ENCODE data around the gene WWC1. TPM values are rescaled to one million over a fixed set of nuclear protein-coding genes. Genes with fewer than 3 reads are reported as not detected.

Gene WWC1
- total RNA-seq, 1 experiment from 2014 or later = 108 TPM

DNA sequence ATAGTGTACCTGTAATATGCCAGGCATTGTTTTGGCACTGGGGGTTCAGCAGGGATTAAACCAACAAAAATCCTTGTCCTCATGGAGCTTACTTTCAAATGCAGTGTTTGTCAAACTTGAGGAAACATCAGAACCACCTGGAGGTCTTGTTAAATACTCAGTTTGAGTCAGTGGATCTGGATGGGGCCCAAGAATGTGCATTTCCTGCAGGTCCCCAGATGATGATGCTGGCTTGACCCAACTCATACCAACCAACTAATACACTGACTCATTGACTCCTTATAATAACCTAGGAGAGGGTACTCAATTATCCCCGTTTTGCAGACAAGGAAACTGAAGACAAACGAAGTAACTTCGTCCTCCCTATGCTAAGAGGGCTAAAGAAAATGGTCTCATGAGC, 11.3 kb downstream of the WWC1 start:
- H3K4me1 Mint-ChIP-seq (ENCODE audit: low read depth, unreplicated experiment) = peaks cover 68% of the 10 kb centered on the region
- ChIA-PET CTCF (no interaction called here), POLR2A (no interaction called here)

DNA sequence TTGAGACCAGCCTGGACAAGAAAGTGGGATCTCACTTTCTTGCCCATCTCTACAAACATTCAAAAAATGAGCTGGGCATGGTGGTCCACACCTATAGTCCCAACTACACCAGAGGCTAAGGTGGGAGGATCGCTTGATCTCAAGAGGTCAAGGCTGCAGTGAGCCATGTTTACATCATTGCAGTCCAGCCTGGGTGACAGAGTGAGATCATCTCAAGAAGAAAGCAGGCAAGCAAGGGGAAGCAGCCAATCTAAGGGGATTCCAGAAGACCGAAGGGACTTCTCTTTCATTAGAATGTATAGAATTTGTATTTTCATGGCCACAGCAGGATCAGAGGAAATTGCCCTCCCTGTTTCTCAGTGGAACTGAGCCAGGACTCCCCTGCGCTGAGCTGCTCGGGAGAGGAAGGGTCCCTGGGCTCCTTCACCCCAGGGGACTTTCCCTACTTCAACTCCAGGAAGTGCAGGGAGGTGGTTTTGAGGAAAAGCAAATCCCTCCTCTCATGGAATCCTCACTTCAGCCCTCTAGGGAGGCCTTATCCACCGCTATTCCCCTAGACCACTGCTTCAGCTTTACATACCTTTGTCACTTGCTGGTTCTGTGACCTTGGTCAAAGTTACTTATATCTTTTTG, 12.1 kb downstream of the WWC1 start:
- no peak for DNase-seq
- Histone ChIP-seq H3K27me3 (replicated peaks; ENCODE audit: control insufficient read depth, insufficient read depth, low read length) (no peaks in the 10 kb centered on the region), H3K36me3 (ENCODE audit: control insufficient read depth, insufficient read depth, low read length) (0 out of 2 replicates have a peak, but pooled peaks cover 1% of the 10 kb centered on the region), H3K4me1 (peaks cover 90% of the 10 kb centered on the region), H3K4me3 (ENCODE audit: low read depth, low read length) (no peak overlapping the region), H3K9me3 (no peaks in the 10 kb centered on the region)
- Mint-ChIP-seq H3K4me3 (ENCODE audit: unreplicated experiment) (no peak overlapping the region), H3K36me3 (ENCODE audit: insufficient read depth, unreplicated experiment) (peaks cover 77% of the 10 kb centered on the region), H3K4me1 (ENCODE audit: low read depth, unreplicated experiment) (peaks cover 75% of the 10 kb centered on the region), H3K9me3 (ENCODE audit: unreplicated experiment) (no peaks in the 10 kb centered on the region), H3K27me3 (ENCODE audit: insufficient read depth, unreplicated experiment) (no peaks in the 10 kb centered on the region), H3K27ac (ENCODE audit: unreplicated experiment) (peak overlapping the region; percentile 56)
- ChIA-PET POLR2A (no interaction called here), CTCF (interaction anchor here (3.1 kb wide), 1 partner anchor 11 kb away, joined by 14 read pairs; the partner anchor contains the start of gene WWC1)
- intact Hi-C loops (cut with micrococcal nuclease; ENCODE audit: unreplicated experiment) = no loop called here
- no TSS peak for BruUV-seq (replicated peaks)
- TF ChIP-seq, protein P1, sequence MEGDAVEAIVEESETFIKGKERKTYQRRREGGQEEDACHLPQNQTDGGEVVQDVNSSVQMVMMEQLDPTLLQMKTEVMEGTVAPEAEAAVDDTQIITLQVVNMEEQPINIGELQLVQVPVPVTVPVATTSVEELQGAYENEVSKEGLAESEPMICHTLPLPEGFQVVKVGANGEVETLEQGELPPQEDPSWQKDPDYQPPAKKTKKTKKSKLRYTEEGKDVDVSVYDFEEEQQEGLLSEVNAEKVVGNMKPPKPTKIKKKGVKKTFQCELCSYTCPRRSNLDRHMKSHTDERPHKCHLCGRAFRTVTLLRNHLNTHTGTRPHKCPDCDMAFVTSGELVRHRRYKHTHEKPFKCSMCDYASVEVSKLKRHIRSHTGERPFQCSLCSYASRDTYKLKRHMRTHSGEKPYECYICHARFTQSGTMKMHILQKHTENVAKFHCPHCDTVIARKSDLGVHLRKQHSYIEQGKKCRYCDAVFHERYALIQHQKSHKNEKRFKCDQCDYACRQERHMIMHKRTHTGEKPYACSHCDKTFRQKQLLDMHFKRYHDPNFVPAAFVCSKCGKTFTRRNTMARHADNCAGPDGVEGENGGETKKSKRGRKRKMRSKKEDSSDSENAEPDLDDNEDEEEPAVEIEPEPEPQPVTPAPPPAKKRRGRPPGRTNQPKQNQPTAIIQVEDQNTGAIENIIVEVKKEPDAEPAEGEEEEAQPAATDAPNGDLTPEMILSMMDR (IDR thresholded peaks at IDR 0.05; ENCODE audit: insufficient read depth in 1 of 2, low read depth in 1 of 2, low read length in 1 of 2, severe bottlenecking in 1 of 2, unreplicated experiment in 1 of 2) = no peak

More for the DNA sequence above, 11.3 kb downstream of the WWC1 start:
- Mint-ChIP-seq H3K36me3 (ENCODE audit: insufficient read depth, unreplicated experiment) (peaks cover 76% of the 10 kb centered on the region), H3K4me3 (ENCODE audit: unreplicated experiment) (no peak overlapping the region), H3K27me3 (ENCODE audit: insufficient read depth, unreplicated experiment) (no peaks in the 10 kb centered on the region), H3K27ac (ENCODE audit: unreplicated experiment) (peak overlapping the region; percentile 56), H3K9me3 (ENCODE audit: unreplicated experiment) (no peaks in the 10 kb centered on the region)
- no TSS peak for BruUV-seq (replicated peaks)
- Histone ChIP-seq H3K27me3 (replicated peaks; ENCODE audit: control insufficient read depth, insufficient read depth, low read length) (no peaks in the 10 kb centered on the region), H3K9me3 (no peaks in the 10 kb centered on the region), H3K4me3 (ENCODE audit: low read depth, low read length) (no peak overlapping the region), H3K4me1 (peaks cover 82% of the 10 kb centered on the region), H3K36me3 (ENCODE audit: control insufficient read depth, insufficient read depth, low read length) (0 out of 2 replicates have a peak, but pooled peaks cover 1% of the 10 kb centered on the region)
- no peak for DNase-seq
- TF ChIP-seq, protein P1 (IDR thresholded peaks at IDR 0.05; ENCODE audit: insufficient read depth in 1 of 2, low read depth in 1 of 2, low read length in 1 of 2, severe bottlenecking in 1 of 2, unreplicated experiment in 1 of 2) = no peak
- intact Hi-C loops (cut with micrococcal nuclease; ENCODE audit: unreplicated experiment) = no loop called here

DNA sequence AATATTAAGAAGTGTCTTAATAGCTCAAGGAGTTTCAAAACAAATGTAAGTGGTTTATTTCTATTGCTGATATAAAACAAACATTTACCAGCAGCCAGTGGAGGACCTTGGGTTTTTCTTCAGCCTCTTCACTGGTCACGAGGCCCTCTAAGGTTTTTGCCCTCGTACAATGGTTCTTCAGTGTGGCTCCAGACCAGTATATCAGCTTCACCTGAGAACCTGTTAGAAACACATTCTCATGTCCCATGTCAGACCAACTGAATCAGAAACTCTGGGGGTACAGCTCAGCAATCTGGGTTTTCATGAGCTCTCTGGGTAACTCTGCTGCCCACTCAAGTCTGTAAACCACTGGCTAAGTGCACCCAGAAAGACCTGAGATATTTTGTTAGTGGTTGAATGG, 12.9 kb downstream of the WWC1 start:
- no peak for DNase-seq
- Mint-ChIP-seq H3K9me3 (ENCODE audit: unreplicated experiment) (no peaks in the 10 kb centered on the region), H3K4me1 (ENCODE audit: low read depth, unreplicated experiment) (peaks cover 79% of the 10 kb centered on the region), H3K27me3 (ENCODE audit: insufficient read depth, unreplicated experiment) (no peaks in the 10 kb centered on the region), H3K27ac (ENCODE audit: unreplicated experiment) (no peak overlapping the region), H3K4me3 (ENCODE audit: unreplicated experiment) (no peak overlapping the region), H3K36me3 (ENCODE audit: insufficient read depth, unreplicated experiment) (peaks cover 77% of the 10 kb centered on the region)
- Histone ChIP-seq H3K4me1 (peaks cover 91% of the 10 kb centered on the region), H3K9me3 (no peaks in the 10 kb centered on the region), H3K27me3 (replicated peaks; ENCODE audit: control insufficient read depth, insufficient read depth, low read length) (no peaks in the 10 kb centered on the region), H3K36me3 (ENCODE audit: control insufficient read depth, insufficient read depth, low read length) (0 out of 2 replicates have a peak, but pooled peaks cover 1% of the 10 kb centered on the region), H3K4me3 (ENCODE audit: low read depth, low read length) (no peak overlapping the region)
- POLR2A ChIA-PET = no interaction called here
- intact Hi-C loops (cut with micrococcal nuclease; ENCODE audit: unreplicated experiment) = no loop called here
- TF ChIP-seq, protein P1 (IDR thresholded peaks at IDR 0.05; ENCODE audit: insufficient read depth in 1 of 2, low read depth in 1 of 2, low read length in 1 of 2, severe bottlenecking in 1 of 2, unreplicated experiment in 1 of 2) = no peak
- CTCF ChIA-PET = interaction anchor here (3.1 kb wide), 1 partner anchor 12 kb away, joined by 14 read pairs; the partner anchor contains the start of gene WWC1
- no TSS peak for BruUV-seq (replicated peaks)

All from Caco-2 (cell line).